ENCODE results near the gene PRKCI.

DNA sequence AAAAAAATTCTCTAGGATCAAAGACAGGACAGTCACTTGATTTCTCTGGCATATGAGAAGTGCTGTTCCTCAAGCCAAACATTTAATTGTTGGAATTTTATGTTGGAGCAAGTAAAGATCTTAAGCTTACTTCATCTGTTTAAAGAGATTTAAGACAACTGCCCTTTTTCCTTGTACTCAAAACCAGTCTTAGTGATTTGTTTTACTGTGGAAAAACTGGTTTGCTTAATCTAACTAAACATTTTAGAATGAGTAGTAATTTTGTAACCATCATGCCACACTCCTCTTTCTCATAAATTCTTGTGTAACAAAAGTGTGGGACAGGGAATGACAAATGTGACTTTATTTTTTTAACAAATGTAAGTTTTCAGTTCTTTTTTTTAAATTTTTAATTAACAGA lies 18.4 kb downstream of the PRKCI start:
- no peak for TF ChIP-seq EZH2 (IDR thresholded peaks at IDR 0.05; ENCODE audit: low read length, unreplicated experiment)
- TF ChIP-seq, protein P1, sequence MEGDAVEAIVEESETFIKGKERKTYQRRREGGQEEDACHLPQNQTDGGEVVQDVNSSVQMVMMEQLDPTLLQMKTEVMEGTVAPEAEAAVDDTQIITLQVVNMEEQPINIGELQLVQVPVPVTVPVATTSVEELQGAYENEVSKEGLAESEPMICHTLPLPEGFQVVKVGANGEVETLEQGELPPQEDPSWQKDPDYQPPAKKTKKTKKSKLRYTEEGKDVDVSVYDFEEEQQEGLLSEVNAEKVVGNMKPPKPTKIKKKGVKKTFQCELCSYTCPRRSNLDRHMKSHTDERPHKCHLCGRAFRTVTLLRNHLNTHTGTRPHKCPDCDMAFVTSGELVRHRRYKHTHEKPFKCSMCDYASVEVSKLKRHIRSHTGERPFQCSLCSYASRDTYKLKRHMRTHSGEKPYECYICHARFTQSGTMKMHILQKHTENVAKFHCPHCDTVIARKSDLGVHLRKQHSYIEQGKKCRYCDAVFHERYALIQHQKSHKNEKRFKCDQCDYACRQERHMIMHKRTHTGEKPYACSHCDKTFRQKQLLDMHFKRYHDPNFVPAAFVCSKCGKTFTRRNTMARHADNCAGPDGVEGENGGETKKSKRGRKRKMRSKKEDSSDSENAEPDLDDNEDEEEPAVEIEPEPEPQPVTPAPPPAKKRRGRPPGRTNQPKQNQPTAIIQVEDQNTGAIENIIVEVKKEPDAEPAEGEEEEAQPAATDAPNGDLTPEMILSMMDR (conservative IDR thresholded peaks at IDR 0.05; ENCODE audit: low read depth, low read length): no peak
